HepG2 (cell line): ENCODE data around the gene SIX5. TPM values are rescaled to one million over a fixed set of nuclear protein-coding genes. Genes with fewer than 3 reads are reported as not detected.
"Not testable (repeated sequence)": the region's sequence is repeated elsewhere in the genome, so short reads cannot be mapped to it uniquely, and the experiment has no call there.

ENCODE experiments used
- ATAC-seq: fragments of 200-7000 bp; cut with Tn5 transposase; 3 replicates; pipeline ENCODE4 v1.9.1; 2020; ENCODE audit warnings: mild to moderate bottlenecking, moderate library complexity
- BruUV-seq: library from RNA; stranded (reverse); fragments of 400-500 nt; replicated peaks from 2 replicates; lab custom pipeline; 2021; lab: Mats Ljungman, UMichigan
- CTCF ChIA-PET: fragments of 300-600 bp; formaldehyde crosslinking; extraction: SDS; loops from one replicate; lab custom pipeline; 2021; ENCODE audit warnings: low total read pairs, inconsistent platforms, low intra/inter-chr PET ratio; lab: Yijun Ruan, JAX
- POLR2A ChIA-PET: fragments of 350-600 bp; sonication (Branson Sonifier 250); formaldehyde crosslinking; loops from one replicate; lab custom pipeline; 2020; ENCODE audit warnings: antibody characterized with exemption, inconsistent platforms; lab: Yijun Ruan, JAX
- DNase-seq: peaks from one replicate; pipeline ENCODE4 v3.0.0-alpha.2; 2015; ENCODE audit warnings: low spot score
- FAIRE-seq: peaks from 3 replicates; lab custom pipeline; 2011; peaks lifted over from hg19 to GRCh38; lab: Jason Lieb, UNC
- H2AFZ ChIP-seq: one replicate; pipeline ENCODE4 v1.6.1; 2011; ENCODE audit warnings: low read length, inconsistent platforms
- H3K27ac ChIP-seq: fragments of 300-600 bp; 3 replicates; pipeline ENCODE4 v1.8.0; 2011; ENCODE audit warnings: mixed run types, mild to moderate bottlenecking, mixed read lengths, low read length, inconsistent platforms; ENCODE audit not compliant: insufficient read depth; ENCODE audit errors: extremely low read length
- H3K27me3 ChIP-seq, 2 experiments: fragments of 200-600 bp in 1 of 2; 2 replicates in 1 of 2; 3 replicates in 1 of 2; pipeline versions ENCODE4 v1.6.0 to v1.8.0; 2011; ENCODE audit warnings: low read length in 2 of 2, mild to moderate bottlenecking in 2 of 2, moderate library complexity in 2 of 2, inconsistent platforms in 1 of 2; ENCODE audit not compliant: insufficient read depth in 2 of 2, control insufficient read depth in 1 of 2
- H3K36me3 ChIP-seq, 2 experiments: fragments of 200-600 bp in 1 of 2; replicated peaks in 1 of 2; 2 replicates in 1 of 2; 3 replicates in 1 of 2; pipeline versions ENCODE4 v1.5.1 to v1.8.0; 2011; ENCODE audit warnings: low read length in 2 of 2, inconsistent platforms in 1 of 2; ENCODE audit not compliant: insufficient read depth in 2 of 2, control insufficient read depth in 1 of 2
- H3K4me1 ChIP-seq: 2 replicates; pipeline ENCODE4 v1.5.1; 2012; ENCODE audit warnings: low read length, inconsistent platforms; ENCODE audit not compliant: insufficient read depth
- H3K4me2 ChIP-seq: 2 replicates; pipeline ENCODE4 v1.6.0; 2011; ENCODE audit warnings: low read depth, low read length, inconsistent platforms
- H3K4me3 ChIP-seq, 3 experiments: fragments of 200-600 bp in 1 of 3; sonication (generic), shearing (Covaris generic) in 1 of 3; replicated peaks in 1 of 3; 2 replicates each; pipeline ENCODE4 v1.5.1; 2011 to 2016; ENCODE audit warnings: low read length in 3 of 3, inconsistent platforms in 2 of 3, low read depth in 2 of 3, mild to moderate bottlenecking in 2 of 3, control low read depth in 1 of 3, mixed read lengths in 1 of 3; ENCODE audit not compliant: insufficient read depth in 1 of 3
- H3K79me2 ChIP-seq: one replicate; pipeline ENCODE4 v1.6.1; 2011; ENCODE audit warnings: low read length, inconsistent platforms; ENCODE audit not compliant: insufficient read depth
- H3K9ac ChIP-seq: 2 replicates; pipeline ENCODE4 v1.6.0; 2011; ENCODE audit warnings: mild to moderate bottlenecking, low read depth, low read length, inconsistent platforms; ENCODE audit not compliant: insufficient read depth
- H3K9me3 ChIP-seq: 2 replicates; pipeline ENCODE4 v1.5.1; 2012; ENCODE audit warnings: mild to moderate bottlenecking, low read length
- H4K20me1 ChIP-seq: 2 replicates; pipeline ENCODE4 v1.6.0; 2011; ENCODE audit warnings: inconsistent platforms, mild to moderate bottlenecking, low read length, moderate library complexity; ENCODE audit not compliant: insufficient read depth
- AHDC1 ChIP-seq: sonication (generic); formaldehyde crosslinking; IDR thresholded peaks from 2 replicates; pipeline ENCODE4 v1.5.1; 2020; ENCODE audit warnings: mild to moderate bottlenecking, missing genetic modification reagents, borderline replicate concordance
- CHD4 ChIP-seq: fragments of 200-600 bp; sonication (generic); IDR thresholded peaks from 2 replicates; pipeline ENCODE4 v1.7.0; 2017; ENCODE audit warnings: mild to moderate bottlenecking, low read length, borderline replicate concordance
- KMT2B ChIP-seq: IDR thresholded peaks from 2 replicates; pipeline ENCODE4 v1.6.1; 2016; ENCODE audit warnings: missing genetic modification reagents, missing compliant biosample characterization
- NFKBIZ ChIP-seq: IDR thresholded peaks from 2 replicates; pipeline ENCODE4 v1.6.1; 2018; ENCODE audit warnings: missing genetic modification reagents, missing compliant biosample characterization
- POLR2AphosphoS5 ChIP-seq: IDR thresholded peaks from 2 replicates; pipeline ENCODE4 v1.6.1; 2012; ENCODE audit warnings: low read depth, low read length
- RBFOX2 ChIP-seq: fragments of 200-400 bp; formaldehyde crosslinking; IDR thresholded peaks from 2 replicates; pipeline ENCODE4 v1.6.1; 2017; ENCODE audit warnings: low read depth, mild to moderate bottlenecking, low read length
- ZNF18 ChIP-seq: sonication (generic); formaldehyde crosslinking; IDR thresholded peaks from 2 replicates; pipeline ENCODE4 v1.8.0; 2022; ENCODE audit warnings: mild to moderate bottlenecking, missing genetic modification reagents; ENCODE audit not compliant: insufficient replicate concordance
- ZNF264 ChIP-seq: sonication (generic); formaldehyde crosslinking; IDR thresholded peaks from 2 replicates; pipeline ENCODE4 v1.4.0; 2020; ENCODE audit warnings: missing genetic modification reagents
- ZNF460 ChIP-seq: sonication (generic); formaldehyde crosslinking; IDR thresholded peaks from 2 replicates; pipeline ENCODE4 v1.5.1; 2020; ENCODE audit warnings: missing genetic modification reagents, mild to moderate bottlenecking, borderline replicate concordance
- WGBS: methylation state at CpG from one replicate; pipeline ENCODE4 v1.1.6; 2017; ENCODE audit warnings: low lambda C conversion rate; 5-methylcytosine and 5-hydroxymethylcytosine counted together
- in situ Hi-C: cut with HindIII; loops from 2 replicates; pipeline ENCODE4 v1.10.0; 2017; ENCODE audit warnings: low pct_unique_long_range_greater_than_20kb; ENCODE audit not compliant: extremely low pct_ligation_motif_present
- intact Hi-C: fragments of 100-400 bp; cut with micrococcal nuclease; formaldehyde crosslinking; loops from one replicate; pipeline ENCODE4 v1.10.0; 2022; ENCODE audit not compliant: unreplicated experiment
- polyA plus RNA-seq, 8 experiments: library from polyadenylated mRNA; depleted of rRNA in 3 of 8; stranded (reverse) in 7 of 8; unstranded in 1 of 8; fragments of >200 nt; fragmentation: Illumina TruSeq in 4 of 8; extraction: Trizol in 4 of 8; gene quantifications; 2 replicates each; pipeline versions ENCODE4 v1.2.1 to v1.2.3, GENCODE V29; 2011 to 2016; ENCODE audit warnings: low read depth in 4 of 8, missing spikeins in 1 of 8, mixed read lengths in 1 of 8; ENCODE audit not compliant: insufficient read depth in 1 of 8
- total RNA-seq, 5 experiments: library from RNA; depleted of rRNA; stranded (reverse); fragments of >200 nt; fragmentation: Illumina TruSeq; extraction: Trizol; gene quantifications; 2 replicates each; pipeline ENCODE4 v1.2.3, GENCODE V29; 2016; ENCODE audit warnings: low read depth in 1 of 5

The SIX5 gene
- total and polyA plus RNA-seq, 2 of the 13 experiments (the other 11 are each of a cell fraction or from before 2014, with no cell fraction given) = 7.7 to 10.5 TPM

- in situ Hi-C loops, intact Hi-C loops, DNase-seq, H3K9me3 ChIP-seq, CTCF ChIA-PET: not testable (repeated sequence)
- 97% methylated on average over 11 of the region's 11 CpGs for WGBS
- Histone ChIP-seq H3K79me2 (peaks cover 38% of the 10 kb centered on the region), H3K27ac (peak overlapping the region; percentile 75), H3K4me1 (peaks cover 67% of the 10 kb centered on the region)
- TF ChIP-seq ZNF460 (CRISPR knock-in tag) = peak; percentile 71
- 0 out of 2 replicates have a peak, but pooled peaks have one; percentile 54 for TF ChIP-seq CHD4
- TF ChIP-seq, all 625 proteins: peak for 2; not testable (repeated sequence) for 623
- H3K36me3 ChIP-seq, H3K27me3 ChIP-seq, BruUV-seq, H4K20me1 ChIP-seq, H3K4me3 ChIP-seq, H3K9ac ChIP-seq, H2AFZ ChIP-seq, ATAC-seq, FAIRE-seq: not testable (repeated sequence)
- POLR2A ChIA-PET = interaction anchor here (0.8 to 1.9 kb wide), 7 partner anchors 10 to 73 kb away, joined by 3 to 26 read pairs (median 4); partner anchors contain the start of genes DMWD, FBXO46, QPCTL and SIX5
- H3K4me2 ChIP-seq = peak overlapping the region; percentile 59; the same call in 1 of the 2 replicates
These were observed 49.0 kb downstream of the SIX5 start for GRCh38 chr19:45720065-45720464.

- H3K9ac ChIP-seq = peak overlapping the region; percentile 92
- H3K79me2 ChIP-seq = peaks cover 41% of the 10 kb centered on the region
- intact Hi-C loops (loop anchor here (1.0 kb wide), 1 partner anchor 25 kb away; no protein-coding TSS in a partner anchor), in situ Hi-C loops (no loop called here)
- ATAC-seq (peak; percentile 22), FAIRE-seq (no peak), DNase-seq (no peak)
- no peak overlapping the region for H2AFZ ChIP-seq
- no peaks in the 10 kb centered on the region; a peak in 1 of 5 replicates for H3K27me3 ChIP-seq
- H4K20me1 ChIP-seq = no peaks in the 10 kb centered on the region
- 41% methylated on average over 8 of the region's 12 CpGs for WGBS
- no peaks in the 10 kb centered on the region for H3K9me3 ChIP-seq
- POLR2A ChIA-PET = interaction anchor here (0.7 to 4.7 kb wide), 11 partner anchors 11 to 164 kb away, joined by 3 to 94 read pairs (median 8); partner anchors contain the start of genes EML2, FBXO46, FOXA3 and OPA3
- H3K4me2 ChIP-seq = peak overlapping the region; percentile 92
- CTCF ChIA-PET = no interaction called here
- H3K4me1 ChIP-seq = peaks cover 71% of the 10 kb centered on the region
- TSS peak; percentile 99 for BruUV-seq
- peak overlapping the region; percentile 59 to 78 (median 60) for H3K4me3 ChIP-seq
- peak overlapping the region; percentile 91 for H3K27ac ChIP-seq
- H3K36me3 ChIP-seq = peaks cover 1 to 8% of the 10 kb centered on the region in 2 experiments; a peak in 2 of 5 replicates
- TF ChIP-seq KMT2B (no peak), RBFOX2 (0 out of 2 replicates have a peak, but pooled peaks have one; percentile 30), NFKBIZ (CRISPR knock-in tag) (no peak), POLR2AphosphoS5 (peak; percentile 34; the same call in 1 of the 2 replicates), ZNF18 (peak; percentile 8), ZNF264 (CRISPR knock-in tag) (no peak), AHDC1 (CRISPR knock-in tag) (peak; percentile 15; the same call in 1 of the 2 replicates)
These were observed 50.9 kb downstream of the SIX5 start for GRCh38 chr19:45717983-45718650.
